ENCODE data around the gene MACROD2.

MACROD2 gene

DNA sequence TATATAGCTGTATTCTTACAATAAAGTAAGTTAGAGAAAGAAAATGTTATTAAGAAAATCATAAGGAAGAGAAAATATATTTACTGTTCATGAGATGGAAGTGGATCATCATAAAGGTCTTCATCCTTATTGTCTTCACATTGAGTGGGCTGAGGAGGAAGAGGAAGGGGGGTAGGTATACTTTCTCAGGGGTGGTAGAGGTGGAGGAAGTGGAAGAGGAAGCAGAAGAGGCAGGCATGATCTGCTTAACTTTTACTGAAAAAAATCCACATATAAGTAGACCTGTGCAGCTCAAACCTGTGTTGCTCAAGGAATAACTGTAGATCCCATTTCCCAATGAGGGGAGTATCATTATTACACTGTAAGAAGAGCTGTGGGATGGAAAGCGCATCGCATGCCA, 1863.7 kb downstream of the MACROD2 start:
- Mint-ChIP-seq H3K9me3 (no peaks in the 10 kb centered on the region), H3K4me3 (no peak overlapping the region), H3K27me3 (no peaks in the 10 kb centered on the region), H3K4me1 (ENCODE audit: low read depth) (peaks cover 8% of the 10 kb centered on the region), H3K27ac (no peak overlapping the region), H3K36me3 (ENCODE audit: low read depth) (no peaks in the 10 kb centered on the region)

DNA sequence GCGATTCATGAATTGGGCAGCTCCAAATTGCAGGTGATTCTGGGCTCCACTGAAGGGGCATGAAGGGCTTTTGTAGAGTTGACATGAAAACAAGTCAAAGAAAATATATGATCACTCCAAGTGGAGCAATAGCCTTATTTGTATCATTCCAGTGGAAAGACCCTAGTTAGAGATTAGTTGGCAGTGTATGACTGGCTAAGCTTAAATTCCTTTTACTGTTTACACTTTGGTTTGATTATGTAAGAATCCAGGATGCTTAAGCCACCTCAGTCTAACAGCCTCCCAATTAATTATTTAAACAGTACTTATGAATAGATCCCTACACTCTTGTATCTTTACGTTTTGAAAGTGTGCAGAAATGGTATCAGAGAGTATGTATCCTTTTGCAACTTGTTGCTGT, 1865.5 kb downstream of the MACROD2 start:
- no peaks in the 10 kb centered on the region for H3K27me3 Mint-ChIP-seq
- peaks cover 8% of the 10 kb centered on the region for H3K4me1 Mint-ChIP-seq (ENCODE audit: low read depth)
- no peaks in the 10 kb centered on the region for H3K9me3 Mint-ChIP-seq

GRCh38 chr20:15862178-15862577, 1866.9 kb downstream of the MACROD2 start:
- Mint-ChIP-seq H3K27ac (no peak overlapping the region), H3K27me3 (no peaks in the 10 kb centered on the region), H3K4me3 (no peak overlapping the region), H3K4me1 (ENCODE audit: low read depth) (peaks cover 5% of the 10 kb centered on the region), H3K9me3 (no peaks in the 10 kb centered on the region), H3K36me3 (ENCODE audit: low read depth) (no peaks in the 10 kb centered on the region)

More for the DNA sequence above, 1865.5 kb downstream of the MACROD2 start:
- no peaks in the 10 kb centered on the region for H3K36me3 Mint-ChIP-seq (ENCODE audit: low read depth)
- H3K27ac Mint-ChIP-seq, result no peak overlapping the region
- no peak overlapping the region for H3K4me3 Mint-ChIP-seq

GRCh38 chr20:15863735-15864134, 1868.4 kb downstream of the MACROD2 start:
- H3K27ac Mint-ChIP-seq, result no peak overlapping the region
- no peaks in the 10 kb centered on the region for H3K9me3 Mint-ChIP-seq
- H3K4me3 Mint-ChIP-seq, result no peak overlapping the region
- no peaks in the 10 kb centered on the region for H3K36me3 Mint-ChIP-seq (ENCODE audit: low read depth)
- no peaks in the 10 kb centered on the region for H3K4me1 Mint-ChIP-seq (ENCODE audit: low read depth)
- no peaks in the 10 kb centered on the region for H3K27me3 Mint-ChIP-seq

GRCh38 chr20:15865553-15865952, 1870.2 kb downstream of the MACROD2 start:
- Mint-ChIP-seq H3K27ac (no peak overlapping the region), H3K27me3 (no peaks in the 10 kb centered on the region), H3K4me3 (no peak overlapping the region), H3K4me1 (ENCODE audit: low read depth) (no peaks in the 10 kb centered on the region), H3K9me3 (no peaks in the 10 kb centered on the region), H3K36me3 (ENCODE audit: low read depth) (no peaks in the 10 kb centered on the region)

DNA sequence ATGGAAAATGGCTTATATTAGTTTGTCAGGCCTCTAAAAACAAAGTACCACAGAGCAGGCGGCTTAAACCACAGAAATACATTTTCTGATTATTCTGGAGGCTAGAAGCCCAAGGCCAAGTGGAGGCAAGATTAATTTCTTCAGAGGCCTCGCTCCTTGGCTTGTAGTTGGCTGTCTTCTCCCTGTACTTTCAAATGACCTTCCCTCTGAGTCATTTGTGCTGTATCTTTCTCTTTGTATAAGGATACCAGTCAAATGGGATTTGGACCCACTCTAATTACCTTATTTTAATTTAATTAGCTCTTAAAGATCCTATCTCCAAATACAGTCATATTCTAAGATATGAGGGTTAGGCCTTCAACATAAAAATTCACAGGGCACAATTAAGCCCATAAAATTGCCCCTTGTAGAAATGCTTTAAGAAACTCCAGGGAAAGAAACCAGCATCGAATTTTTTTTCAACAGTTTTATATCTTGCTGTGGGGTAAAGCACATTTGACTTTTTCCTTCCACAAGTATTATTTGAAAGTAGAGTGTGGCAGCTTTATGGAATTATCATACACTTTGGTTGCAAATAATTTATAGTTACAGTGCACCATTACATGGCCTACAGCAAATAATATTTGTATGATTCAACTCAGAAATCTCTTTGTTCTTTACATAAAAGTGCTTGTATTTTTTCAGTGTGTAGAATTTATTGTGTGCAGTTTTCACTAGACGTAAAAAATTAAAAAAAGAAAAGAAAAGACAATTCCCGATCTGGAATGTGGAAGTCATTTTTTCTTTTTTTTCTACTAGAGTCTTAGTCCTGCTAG, 1871.8 kb downstream of the MACROD2 start:
- Mint-ChIP-seq H3K4me3 (no peak overlapping the region), H3K27me3 (no peaks in the 10 kb centered on the region), H3K27ac (no peak overlapping the region), H3K4me1 (ENCODE audit: low read depth) (no peaks in the 10 kb centered on the region), H3K36me3 (ENCODE audit: low read depth) (no peaks in the 10 kb centered on the region), H3K9me3 (peaks cover 4% of the 10 kb centered on the region)

GRCh38 chr20:15867899-15868298, 1872.6 kb downstream of the MACROD2 start:
- H3K4me1 Mint-ChIP-seq (ENCODE audit: low read depth), result no peaks in the 10 kb centered on the region
- no peak overlapping the region for H3K4me3 Mint-ChIP-seq
- H3K36me3 Mint-ChIP-seq (ENCODE audit: low read depth), result no peaks in the 10 kb centered on the region
- H3K27ac Mint-ChIP-seq, result no peak overlapping the region
- peaks cover 4% of the 10 kb centered on the region for H3K9me3 Mint-ChIP-seq
- H3K27me3 Mint-ChIP-seq, result no peaks in the 10 kb centered on the region

DNA sequence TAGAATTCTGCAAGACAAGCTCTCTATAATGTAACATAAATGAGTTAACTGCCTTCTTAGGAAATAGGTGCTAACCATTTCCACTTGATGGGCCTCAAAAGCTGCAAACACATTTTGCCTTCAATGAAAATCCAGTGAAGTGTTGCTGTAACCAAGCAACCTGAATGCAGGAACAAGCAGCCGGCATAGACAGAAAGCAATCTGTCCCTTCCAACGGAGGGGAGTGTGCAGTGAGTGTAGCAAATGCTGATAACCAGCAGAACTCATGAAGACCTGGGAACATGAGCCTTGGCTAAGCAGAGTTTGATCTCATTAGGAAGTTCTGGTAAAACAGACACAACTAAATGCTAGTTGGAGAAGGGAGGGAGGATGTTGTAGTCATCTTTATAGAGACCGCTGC, 1880.1 kb downstream of the MACROD2 start:
- H3K4me3 Mint-ChIP-seq, result no peak overlapping the region
- H3K27ac Mint-ChIP-seq, result no peak overlapping the region
- H3K27me3 Mint-ChIP-seq, result no peaks in the 10 kb centered on the region
- peaks cover 14% of the 10 kb centered on the region for H3K9me3 Mint-ChIP-seq
- peaks cover 3% of the 10 kb centered on the region for H3K4me1 Mint-ChIP-seq (ENCODE audit: low read depth)
- H3K36me3 Mint-ChIP-seq (ENCODE audit: low read depth), result no peaks in the 10 kb centered on the region

- peaks cover 21% of the 10 kb centered on the region for H3K9me3 Mint-ChIP-seq
- no peaks in the 10 kb centered on the region for H3K36me3 Mint-ChIP-seq (ENCODE audit: low read depth)
- H3K4me3 Mint-ChIP-seq, result no peak overlapping the region
- no peaks in the 10 kb centered on the region for H3K4me1 Mint-ChIP-seq (ENCODE audit: low read depth)
- H3K27me3 Mint-ChIP-seq, result no peaks in the 10 kb centered on the region
- no peak overlapping the region for H3K27ac Mint-ChIP-seq
These were observed 1887.2 kb downstream of the MACROD2 start for GRCh38 chr20:15882553-15882952.

DNA sequence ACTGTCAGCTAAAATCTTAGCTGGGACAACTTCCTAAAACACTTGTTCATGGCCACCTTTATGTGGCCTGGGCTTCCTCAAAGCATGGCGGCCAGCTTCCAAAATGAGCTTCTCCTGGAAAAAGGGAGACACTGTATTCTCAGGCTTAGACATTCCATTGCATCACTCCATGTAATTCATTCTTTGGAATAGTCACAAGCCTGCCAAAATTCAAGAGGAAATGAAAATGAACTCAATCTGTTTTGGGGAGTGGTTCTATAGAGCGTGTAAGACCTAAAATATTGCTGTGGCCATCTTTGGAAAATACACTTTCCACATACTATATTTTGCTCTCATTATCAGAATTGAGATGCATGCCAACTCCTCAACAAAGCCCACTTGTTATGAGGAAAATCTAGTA, 1890.9 kb downstream of the MACROD2 start:
- peaks cover 22% of the 10 kb centered on the region for H3K9me3 Mint-ChIP-seq
- H3K4me1 Mint-ChIP-seq (ENCODE audit: low read depth), result peaks cover 4% of the 10 kb centered on the region
- no peaks in the 10 kb centered on the region for H3K36me3 Mint-ChIP-seq (ENCODE audit: low read depth)
- H3K27ac Mint-ChIP-seq, result no peak overlapping the region
- H3K27me3 Mint-ChIP-seq, result no peaks in the 10 kb centered on the region
- no peak overlapping the region for H3K4me3 Mint-ChIP-seq

DNA sequence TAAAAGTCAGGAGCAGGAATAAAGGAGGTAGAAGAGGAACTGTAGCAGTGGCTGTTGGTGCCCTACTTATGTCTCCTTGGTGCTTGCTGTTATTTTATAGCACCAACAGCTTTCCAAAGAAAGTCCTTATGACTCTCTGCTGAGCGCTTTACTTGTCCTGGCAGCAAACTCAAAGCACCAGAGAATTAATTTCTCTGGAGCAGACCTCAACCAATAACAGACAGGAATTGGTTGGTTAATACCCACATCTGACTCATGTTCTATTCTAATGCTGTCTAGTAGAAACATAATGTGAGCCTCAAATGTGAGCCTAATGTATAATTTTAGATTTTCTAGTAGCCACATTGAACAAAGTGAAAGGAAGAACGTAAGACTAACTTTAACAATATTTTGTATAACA, 1892.1 kb downstream of the MACROD2 start:
- Mint-ChIP-seq H3K4me3 (no peak overlapping the region), H3K27ac (no peak overlapping the region), H3K4me1 (ENCODE audit: low read depth) (peaks cover 4% of the 10 kb centered on the region), H3K9me3 (peaks cover 22% of the 10 kb centered on the region), H3K36me3 (ENCODE audit: low read depth) (no peaks in the 10 kb centered on the region), H3K27me3 (no peaks in the 10 kb centered on the region)

- Mint-ChIP-seq H3K4me1 (ENCODE audit: low read depth) (peaks cover 4% of the 10 kb centered on the region), H3K4me3 (no peak overlapping the region), H3K27ac (no peak overlapping the region), H3K9me3 (peaks cover 25% of the 10 kb centered on the region), H3K36me3 (ENCODE audit: low read depth) (no peaks in the 10 kb centered on the region), H3K27me3 (no peaks in the 10 kb centered on the region)
These were observed 1893.7 kb downstream of the MACROD2 start for GRCh38 chr20:15889061-15889460.

- Mint-ChIP-seq H3K9me3 (peaks cover 20% of the 10 kb centered on the region), H3K36me3 (ENCODE audit: low read depth) (no peaks in the 10 kb centered on the region), H3K27ac (no peak overlapping the region), H3K27me3 (no peaks in the 10 kb centered on the region), H3K4me3 (no peak overlapping the region), H3K4me1 (ENCODE audit: low read depth) (peaks cover 6% of the 10 kb centered on the region)
These were observed 1894.4 kb downstream of the MACROD2 start for GRCh38 chr20:15889514-15890256.

- H3K27me3 Mint-ChIP-seq, result no peaks in the 10 kb centered on the region
- no peaks in the 10 kb centered on the region for H3K36me3 Mint-ChIP-seq (ENCODE audit: low read depth)
- no peak overlapping the region for H3K4me3 Mint-ChIP-seq
- H3K4me1 Mint-ChIP-seq (ENCODE audit: low read depth), result peaks cover 14% of the 10 kb centered on the region
- H3K27ac Mint-ChIP-seq, result no peak overlapping the region
- H3K9me3 Mint-ChIP-seq, result peaks cover 20% of the 10 kb centered on the region
These were observed 1895.2 kb downstream of the MACROD2 start for GRCh38 chr20:15890407-15890982.

GRCh38 chr20:15895126-15895525, 1899.8 kb downstream of the MACROD2 start:
- Mint-ChIP-seq H3K9me3 (peaks cover 10% of the 10 kb centered on the region), H3K36me3 (ENCODE audit: low read depth) (no peaks in the 10 kb centered on the region), H3K4me1 (ENCODE audit: low read depth) (peaks cover 22% of the 10 kb centered on the region), H3K27ac (peak overlapping the region; percentile 63), H3K27me3 (no peaks in the 10 kb centered on the region), H3K4me3 (no peak overlapping the region)
